ENCODE measurements around the gene SLC35A2. TPM values are rescaled to one million over a fixed set of nuclear protein-coding genes. Genes with fewer than 3 reads are reported as not detected.
A peak's percentile ranks its signal among the peaks of the same experiment; 100 is the strongest.

SLC35A2 gene
- total RNA-seq, 1 experiment from 2014 or later, result 32.8 TPM

DNA sequence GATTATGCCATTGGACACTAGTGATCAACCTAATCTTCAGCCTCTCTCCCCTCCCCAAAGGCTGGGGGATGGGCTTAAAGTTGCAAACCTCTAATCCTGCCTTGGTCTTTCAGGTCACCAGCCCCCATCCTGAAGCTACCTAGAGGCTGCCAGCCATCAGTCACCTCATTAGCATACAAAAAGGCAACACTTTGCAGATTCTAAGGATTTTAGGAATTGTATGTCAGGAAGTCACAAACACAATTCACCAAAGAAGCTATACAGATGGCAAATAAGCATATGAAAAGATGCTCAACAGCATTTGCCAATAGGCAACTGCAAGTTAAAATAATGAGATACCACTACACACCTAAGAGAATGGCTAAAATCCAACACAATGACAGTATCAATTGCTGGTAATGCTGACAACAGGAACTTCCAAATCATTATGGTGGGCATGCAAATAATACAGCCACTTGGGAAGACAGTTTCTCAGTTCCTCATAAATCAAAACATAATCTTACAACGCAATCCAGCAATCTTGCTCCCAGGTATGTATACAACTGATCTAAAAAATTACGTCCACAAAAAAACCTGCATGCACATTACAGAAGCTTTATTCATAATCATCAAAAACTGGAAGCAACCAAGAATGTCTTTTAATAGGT, 16.4 kb upstream of the SLC35A2 start:
- no peak for DNase-seq (ENCODE audit: low spot score)

DNA sequence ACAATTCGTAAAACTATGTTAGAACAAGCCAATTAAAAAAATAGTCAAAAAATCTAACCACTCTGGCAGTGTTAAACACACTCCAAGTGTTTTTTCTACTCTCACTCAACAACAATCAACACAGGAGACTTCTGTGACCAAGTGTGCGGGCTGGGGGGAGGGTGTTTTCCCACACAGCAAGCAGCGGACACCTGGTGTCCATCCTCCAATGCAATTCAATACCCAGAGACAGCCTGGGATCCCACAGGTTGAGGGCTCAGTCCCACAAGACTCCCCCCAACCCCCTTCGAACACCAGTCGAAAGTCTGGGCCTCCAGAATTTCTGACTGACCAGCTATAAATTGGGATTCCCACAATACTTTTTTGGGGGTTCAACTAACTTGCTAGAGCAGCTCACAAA, 15.7 kb upstream of the SLC35A2 start:
- no peak for DNase-seq (ENCODE audit: low spot score)

GRCh38 chrX:48924270-48924669, 12.8 kb upstream of the SLC35A2 start:
- DNase-seq (ENCODE audit: low spot score), result no peak

DNA sequence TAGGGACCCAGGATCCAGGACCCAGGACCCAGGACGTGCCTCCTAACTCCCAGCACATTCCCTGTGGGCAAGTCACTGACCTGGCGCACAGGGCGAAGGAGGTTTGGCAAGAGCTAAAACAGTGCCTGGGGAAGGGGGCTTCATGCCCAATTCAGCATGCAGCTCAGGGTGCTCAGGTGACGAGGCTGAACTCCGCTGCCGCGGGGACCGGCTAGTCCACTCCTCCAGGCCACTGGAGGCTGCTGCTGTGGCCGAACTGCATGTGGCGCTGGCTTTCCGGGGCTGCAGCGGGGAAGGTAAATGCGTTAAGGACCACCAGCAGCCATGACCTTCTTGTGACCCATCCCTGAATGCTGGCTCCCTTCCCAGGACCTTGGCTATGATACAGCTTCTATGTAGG, 12.3 kb upstream of the SLC35A2 start:
- DNase-seq (ENCODE audit: low spot score), result no peak

DNA sequence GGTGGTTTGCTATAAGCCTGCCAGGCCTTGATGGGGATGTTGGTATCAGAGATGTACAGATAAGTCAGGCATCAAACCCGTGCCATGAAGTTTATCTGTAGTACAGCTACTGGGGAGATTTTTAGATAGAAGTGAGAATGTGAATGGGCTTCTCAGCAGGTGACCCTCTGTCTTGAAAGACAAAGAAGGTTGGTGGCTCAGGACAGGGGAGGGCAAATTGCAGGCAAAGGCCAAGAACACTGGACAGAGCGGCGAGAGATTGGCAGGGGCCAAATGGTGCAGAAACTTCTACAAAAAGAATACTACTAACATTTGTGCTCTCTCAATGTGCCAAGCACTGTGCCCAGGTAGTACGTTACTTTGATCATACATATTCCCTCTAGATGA, 9.3 kb upstream of the SLC35A2 start:
- no peak for DNase-seq (ENCODE audit: low spot score)

DNA sequence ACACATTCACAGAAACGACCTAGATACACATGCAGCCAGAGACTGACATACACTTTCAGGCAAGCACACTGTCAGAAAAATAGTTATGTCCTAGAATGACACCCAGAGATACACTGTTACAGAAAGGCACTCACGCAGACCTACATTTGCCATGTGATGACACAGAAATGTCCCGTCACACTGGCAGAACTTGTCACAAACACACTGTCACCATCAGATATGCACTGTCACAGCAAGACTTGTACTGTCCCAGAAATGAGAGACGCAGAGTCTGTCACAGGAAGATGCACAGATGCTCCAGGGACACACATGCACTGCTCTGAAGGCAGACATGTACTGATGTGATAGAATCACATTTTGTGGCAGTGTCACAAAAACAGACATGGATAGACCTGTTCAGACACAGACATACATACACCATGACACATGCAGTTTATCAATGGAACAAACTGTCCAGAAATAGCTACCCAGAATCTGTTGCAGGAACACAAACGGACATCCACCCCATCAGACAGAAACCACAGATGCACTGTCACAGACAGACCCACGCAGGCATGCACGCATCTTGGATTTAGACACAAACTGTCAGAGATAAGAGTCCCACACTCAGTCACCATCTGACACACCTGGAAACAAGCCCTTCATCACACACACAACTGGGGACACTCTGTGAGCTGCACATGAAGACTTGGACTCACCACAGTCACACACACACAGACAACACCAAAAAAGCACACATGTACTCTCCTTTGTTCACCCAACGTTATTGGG, 8.7 kb upstream of the SLC35A2 start:
- no peak for DNase-seq (ENCODE audit: low spot score)

- DNase-seq (ENCODE audit: low spot score), result no peak
Observed at GRCh38 chrX:48919360-48919841, 8.0 kb upstream of the SLC35A2 start.

DNA sequence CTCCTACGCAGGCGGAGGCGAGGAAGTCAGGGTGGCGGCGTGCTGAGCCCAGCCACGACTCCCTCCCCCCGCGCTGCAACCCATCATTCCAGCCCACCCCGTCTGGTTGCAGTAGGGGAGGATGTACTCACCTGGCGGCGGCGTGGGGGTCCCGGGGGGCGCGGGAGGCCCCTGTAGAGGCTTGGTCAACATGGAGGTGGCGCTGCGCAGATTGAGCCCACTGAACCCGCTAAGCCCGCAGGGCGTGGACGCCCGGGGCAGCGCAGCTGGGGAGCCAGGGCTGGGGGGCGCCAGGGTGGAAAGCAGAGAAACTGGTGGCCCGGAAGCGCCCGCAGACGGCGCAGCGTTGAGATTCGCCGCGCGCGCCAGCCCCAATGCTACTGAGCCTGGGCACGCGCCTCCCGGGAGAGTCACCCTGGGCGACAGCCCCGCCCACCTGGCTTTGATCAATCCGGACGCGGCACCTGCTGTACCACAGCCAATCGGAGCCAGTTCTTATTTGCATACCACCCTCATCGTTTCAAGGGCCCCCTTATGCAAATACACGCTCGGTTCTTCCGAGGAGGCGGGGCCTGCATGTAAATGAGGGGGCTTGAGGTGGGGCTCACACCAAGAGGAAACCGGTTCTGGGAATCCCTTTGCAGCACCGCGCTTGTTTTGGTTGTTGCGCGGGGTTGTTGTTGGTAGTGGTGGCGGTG, 7.3 kb upstream of the SLC35A2 start, which contains the start of gene PIM2:
TSS of gene PIM2 (minus strand) at position 382 of the 698 bp plus-strand sequence. CDS start at position 192, 190 bp downstream.
- DNase-seq (ENCODE audit: low spot score), result peak; percentile 89

GRCh38 chrX:48918301-48918642, 6.8 kb upstream of the SLC35A2 start:
- DNase-seq (ENCODE audit: low spot score), result no peak

GRCh38 chrX:48917139-48918001, 5.9 kb upstream of the SLC35A2 start:
- DNase-seq (ENCODE audit: low spot score), result peak; percentile 91

DNA sequence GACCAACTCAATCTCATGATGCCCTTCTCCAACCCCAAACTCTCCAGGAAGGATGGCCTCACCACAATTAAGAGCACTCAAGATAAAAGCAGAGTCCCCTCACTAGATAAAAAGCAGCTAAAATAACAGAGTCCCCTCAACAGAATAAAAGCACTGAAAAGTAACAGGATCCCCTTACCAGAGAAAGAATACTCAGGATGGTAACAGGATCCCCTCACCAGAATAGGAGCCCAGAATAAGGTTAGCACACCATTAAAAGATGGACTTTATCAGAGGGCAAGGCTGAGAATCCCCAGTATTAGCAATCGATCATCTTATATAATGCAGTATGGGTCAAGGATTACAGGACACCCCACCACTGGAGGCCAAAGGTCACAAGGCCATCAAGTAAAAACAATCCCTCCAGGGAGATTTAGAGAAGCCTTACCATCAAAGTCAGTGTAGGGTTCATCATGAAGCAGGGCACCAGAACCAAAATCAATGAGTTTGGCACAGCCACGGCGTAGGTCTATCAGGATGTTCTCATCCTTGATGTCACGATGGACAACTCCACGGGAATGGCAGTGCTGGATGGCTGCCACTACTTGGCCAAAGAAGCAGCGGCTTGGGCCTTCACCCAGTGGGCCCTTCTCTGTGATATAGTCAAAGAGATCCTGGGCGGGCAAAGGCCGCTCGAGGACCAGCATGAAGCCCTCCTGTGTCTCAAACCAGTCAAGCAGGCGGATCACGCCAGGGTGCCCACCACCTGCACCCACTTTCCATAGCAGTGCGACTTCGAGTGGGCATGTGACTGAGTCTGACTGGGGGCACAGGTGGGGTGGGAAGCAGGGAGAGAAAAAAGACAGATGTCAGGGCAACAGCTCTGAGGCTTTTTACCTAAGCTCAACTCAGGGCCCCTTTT, 3.4 kb upstream of the SLC35A2 start:
- no peak for DNase-seq (ENCODE audit: low spot score)

DNA sequence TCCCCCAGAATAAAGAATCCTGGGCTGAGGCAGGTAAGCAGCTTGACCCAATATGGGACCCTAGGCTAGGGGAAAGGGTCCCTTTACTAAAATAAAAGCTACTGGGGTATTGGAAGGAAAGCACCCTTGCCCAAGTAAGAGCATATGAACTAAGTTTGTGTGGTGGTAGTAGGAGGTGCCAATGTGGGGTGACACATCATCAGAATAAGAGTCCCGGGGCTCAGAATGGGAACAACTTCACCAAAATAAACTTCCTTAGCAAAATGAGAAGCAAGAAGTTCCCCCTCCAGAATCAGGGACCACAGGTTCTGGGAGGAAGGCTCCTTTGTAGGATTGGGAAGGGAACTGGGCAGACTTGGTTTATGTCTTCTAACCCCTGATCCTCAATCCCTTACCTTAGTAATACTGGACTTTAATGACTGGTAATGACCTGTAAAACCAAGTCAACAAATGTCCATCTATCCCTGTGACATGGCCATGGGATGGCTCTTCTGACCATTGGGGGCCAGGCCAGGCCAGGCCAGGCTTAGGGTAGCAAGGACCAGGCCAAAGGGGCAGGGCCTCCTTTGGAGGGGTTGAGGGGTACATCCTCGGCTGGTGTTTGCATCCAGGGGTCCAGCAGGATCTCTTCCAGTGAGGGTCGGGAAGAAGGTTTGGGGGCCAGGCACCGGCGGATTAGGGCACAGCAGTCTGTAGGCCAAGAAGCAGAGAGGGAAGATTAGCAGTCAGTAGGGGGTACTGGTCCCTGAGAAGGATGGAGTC, 2.3 kb upstream of the SLC35A2 start:
- DNase-seq (ENCODE audit: low spot score), result no peak

DNA sequence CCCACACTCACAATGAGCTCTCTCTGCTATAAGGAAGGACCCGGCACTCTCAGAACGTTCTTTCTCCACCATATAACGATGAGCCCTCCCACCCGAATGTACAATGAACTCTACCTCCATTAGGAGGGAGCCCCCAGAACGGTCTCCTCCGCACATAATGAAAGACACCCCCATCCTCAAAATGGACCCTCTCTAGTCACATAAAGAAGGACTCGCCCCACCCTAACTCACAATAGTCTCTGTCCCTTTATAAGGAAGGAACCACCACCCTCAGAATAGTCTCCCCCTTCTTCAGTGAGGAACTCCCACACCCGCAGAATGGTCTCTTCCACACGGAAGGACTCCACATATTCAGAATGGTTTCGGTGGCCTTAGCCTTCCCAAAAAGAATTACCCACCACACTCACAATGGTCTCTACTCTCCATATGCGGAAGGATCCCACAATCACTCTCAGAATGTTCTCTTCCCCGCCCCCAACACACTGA, 477 bp downstream of the SLC35A2 start:
- DNase-seq (ENCODE audit: low spot score), result no peak

DNA sequence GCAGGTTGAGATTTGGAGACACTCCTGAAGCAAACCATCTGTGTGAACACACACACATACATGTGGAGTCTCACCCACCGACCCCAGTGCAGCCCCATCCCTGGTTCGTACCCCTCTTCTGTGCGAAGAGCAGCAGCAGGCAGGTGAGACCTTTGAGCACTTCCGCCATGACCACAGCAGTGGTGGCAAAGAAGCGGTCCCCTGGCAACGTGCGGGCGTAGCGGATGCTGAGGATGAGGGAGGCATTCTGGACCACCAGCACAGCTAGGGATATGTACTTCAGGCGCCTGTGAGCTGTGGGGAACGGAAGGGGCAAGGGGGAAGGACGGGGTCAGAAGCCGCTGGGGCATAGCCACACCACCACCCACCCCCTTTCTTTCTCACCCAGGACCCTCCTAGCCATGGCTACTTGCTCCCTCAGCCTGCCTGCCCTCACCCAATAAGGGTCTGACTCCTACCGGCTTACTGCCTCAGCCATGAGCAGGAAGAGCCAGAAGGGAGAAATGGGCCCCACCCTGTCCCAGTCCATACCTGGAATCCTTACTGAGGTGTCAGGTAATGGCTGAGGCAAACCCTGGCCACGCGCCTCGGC, 1.6 kb downstream of the SLC35A2 start:
- no peak for DNase-seq (ENCODE audit: low spot score)

DNA sequence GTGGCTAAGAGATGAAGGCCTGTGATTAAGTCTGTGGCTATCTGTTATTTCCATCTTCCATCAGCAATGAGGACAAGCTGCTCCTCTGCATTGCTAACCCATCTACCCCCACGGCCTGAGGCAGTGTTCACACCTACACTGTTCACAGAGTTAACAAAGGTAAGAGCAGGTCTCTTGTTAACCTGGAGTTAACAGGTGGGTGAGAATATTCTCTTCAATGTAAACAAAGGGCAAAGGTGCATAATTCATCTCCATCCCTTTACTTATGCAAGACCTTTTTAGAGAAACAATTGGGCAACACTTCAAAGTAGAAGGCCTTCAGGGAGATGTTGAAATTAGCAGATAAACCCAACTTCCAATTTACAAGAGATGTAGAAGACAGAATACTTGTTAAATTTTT, 2.8 kb downstream of the SLC35A2 start:
- no peak for DNase-seq (ENCODE audit: low spot score)

DNA sequence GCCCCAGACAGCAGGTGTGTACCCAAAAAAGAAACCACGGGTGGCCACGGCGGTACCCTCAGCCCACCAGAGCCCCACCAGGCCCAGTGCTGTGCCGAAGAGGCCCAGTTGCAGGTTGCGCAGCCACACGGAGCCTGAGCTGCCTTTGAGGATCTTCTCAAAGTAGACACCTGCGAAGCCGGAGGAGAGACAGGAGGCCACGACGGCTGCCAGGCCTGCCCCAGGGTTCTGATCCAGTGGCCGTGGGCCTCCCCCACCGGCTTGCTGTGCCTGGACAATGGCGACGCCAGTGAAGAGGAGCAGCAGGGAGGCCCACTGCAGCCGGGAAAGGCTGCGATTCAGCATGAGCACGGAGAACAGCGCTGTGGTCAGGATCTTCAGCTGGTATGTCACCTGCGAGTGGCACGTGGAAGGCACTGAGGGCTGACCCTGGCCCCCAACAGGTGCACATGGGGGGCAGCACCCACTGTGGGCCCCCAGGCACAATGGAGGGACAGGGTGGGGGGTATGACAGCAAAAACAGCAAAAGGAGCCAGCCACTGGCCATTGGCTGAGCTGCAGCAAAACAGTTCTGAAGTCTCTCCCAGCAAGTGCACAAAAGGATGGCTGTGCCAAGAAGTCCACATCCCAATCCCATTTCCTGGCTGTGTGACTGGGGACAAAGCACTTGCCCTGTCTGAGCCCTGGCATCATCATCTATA, 6.2 kb downstream of the SLC35A2 start:
- DNase-seq (ENCODE audit: low spot score), result no peak

GRCh38 chrX:48904626-48905025, 6.8 kb downstream of the SLC35A2 start:
- DNase-seq (ENCODE audit: low spot score), result no peak

DNA sequence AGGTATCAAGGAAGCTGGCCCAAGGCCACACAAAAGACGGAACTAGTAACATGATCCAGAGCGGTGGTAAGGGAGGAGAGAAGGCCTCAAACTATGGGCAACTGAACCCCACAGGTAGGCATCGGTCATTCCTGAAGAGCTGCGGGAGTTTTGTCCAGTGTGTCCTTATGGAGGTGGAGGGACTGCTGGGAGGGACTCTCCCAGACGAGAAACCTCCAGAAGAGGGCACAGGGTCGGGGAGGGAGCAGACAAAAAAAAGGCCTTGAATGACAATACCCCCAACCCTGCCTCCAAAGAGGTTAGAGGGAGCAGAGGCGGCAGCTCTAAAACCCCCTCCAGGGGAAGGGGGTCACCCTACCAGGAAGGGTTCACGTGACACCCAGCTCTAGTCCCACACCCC, 7.3 kb downstream of the SLC35A2 start:
- no peak for DNase-seq (ENCODE audit: low spot score)

DNA sequence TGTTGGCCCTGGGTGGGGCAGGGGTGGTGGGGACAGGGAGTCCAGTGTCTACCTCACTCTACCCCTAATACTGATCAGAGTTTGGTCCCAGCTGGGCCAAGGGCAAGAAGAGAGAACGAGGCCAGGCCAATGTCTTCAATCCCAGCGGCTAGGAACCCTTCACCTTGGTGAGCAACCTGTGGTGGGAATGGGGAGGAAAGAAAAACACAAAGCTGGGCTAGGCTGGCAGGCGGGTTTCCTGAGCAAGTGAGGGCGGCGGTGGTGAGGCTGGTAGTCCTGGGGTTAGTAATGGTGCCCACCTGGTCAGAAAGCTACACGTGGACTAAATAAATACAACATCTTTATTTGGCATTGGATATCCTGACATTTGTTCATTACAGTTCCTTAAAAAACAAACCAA, 8.2 kb downstream of the SLC35A2 start:
- no peak for DNase-seq (ENCODE audit: low spot score)

Data from H4 (cell line).